ENCODE data around the gene ECI1.

Gene ECI1

GRCh38 chr16:2237493-2238149 lies 13.8 kb downstream of the ECI1 start:
- no peak overlapping the region for H3K4me3 ChIP-seq (ENCODE audit: low read depth, low read length)
- TF ChIP-seq CTCF (IDR thresholded peaks at IDR 0.05; ENCODE audit: low read depth, low read length), result no peak
- DNase-seq (ENCODE audit: low read depth, low spot score), result no peak
- in situ Hi-C loops (cut with HindIII; ENCODE audit: low sequenced_read_pairs), result no loop called here

- no peak overlapping the region for H3K4me3 ChIP-seq (ENCODE audit: low read depth, low read length)
- in situ Hi-C loops (cut with HindIII; ENCODE audit: low sequenced_read_pairs), result no loop called here
- no peak for DNase-seq (ENCODE audit: low read depth, low spot score)
- no peak for TF ChIP-seq CTCF (IDR thresholded peaks at IDR 0.05; ENCODE audit: low read depth, low read length)
Observed at GRCh38 chr16:2237102-2237482, 14.3 kb downstream of the ECI1 start.

GRCh38 chr16:2236337-2237101 lies 14.9 kb downstream of the ECI1 start, which contains the start of gene DNASE1L2:
TSS of gene DNASE1L2 (plus strand) at chr16:2236444. CDS start at chr16:2236817, 373 bp downstream.
- in situ Hi-C loops (cut with HindIII; ENCODE audit: low sequenced_read_pairs), result no loop called here
- no peak for TF ChIP-seq CTCF (IDR thresholded peaks at IDR 0.05; ENCODE audit: low read depth, low read length)
- H3K4me3 ChIP-seq (ENCODE audit: low read depth, low read length), result peak within 1 kb of the TSS; percentile 5
- DNase-seq (ENCODE audit: low read depth, low spot score), result no peak

- no peak for TF ChIP-seq CTCF (IDR thresholded peaks at IDR 0.05; ENCODE audit: low read depth, low read length)
- no peak overlapping the region for H3K4me3 ChIP-seq (ENCODE audit: low read depth, low read length)
- no peak for DNase-seq (ENCODE audit: low read depth, low spot score)
- in situ Hi-C loops (cut with HindIII; ENCODE audit: low sequenced_read_pairs), result no loop called here
Observed at GRCh38 chr16:2235695-2236336, 15.6 kb downstream of the ECI1 start.

- no peak for TF ChIP-seq CTCF (IDR thresholded peaks at IDR 0.05; ENCODE audit: low read depth, low read length)
- H3K4me3 ChIP-seq (ENCODE audit: low read depth, low read length), result no peak overlapping the region
- in situ Hi-C loops (cut with HindIII; ENCODE audit: low sequenced_read_pairs), result no loop called here
- no peak for DNase-seq (ENCODE audit: low read depth, low spot score)
Observed at GRCh38 chr16:2235234-2235651, 16.1 kb downstream of the ECI1 start.

- DNase-seq (ENCODE audit: low read depth, low spot score), result no peak
- no peak overlapping the region for H3K4me3 ChIP-seq (ENCODE audit: low read depth, low read length)
- in situ Hi-C loops (cut with HindIII; ENCODE audit: low sequenced_read_pairs), result no loop called here
- TF ChIP-seq CTCF (IDR thresholded peaks at IDR 0.05; ENCODE audit: low read depth, low read length), result no peak
Observed at GRCh38 chr16:2234813-2235170, 16.6 kb downstream of the ECI1 start.

Data from astrocyte of the spinal cord (primary cell).